Measurements from ENCODE around the gene PRR30. TPM values are rescaled to one million over a fixed set of nuclear protein-coding genes. Genes with fewer than 3 reads are reported as not detected.

PRR30 gene
- polyA plus RNA-seq, 1 of the 3 experiments (the other 2 are of a cell fraction): not detected

GRCh38 chr2:27155069-27155520 is 15.9 kb upstream of the PRR30 start:
- Histone ChIP-seq H2AFZ (ENCODE audit: low read depth) (no peak overlapping the region), H3K27ac (ENCODE audit: low read depth in 2 of 2, low read length in 1 of 2) (no peak overlapping the region), H4K20me1 (ENCODE audit: insufficient read depth) (no peaks in the 10 kb centered on the region), H3K4me2 (no peak overlapping the region), H3F3A (replicated peaks; ENCODE audit: insufficient read depth) (no peaks in the 10 kb centered on the region), H3K79me2 (ENCODE audit: insufficient read depth) (no peaks in the 10 kb centered on the region), H3K4me1 (ENCODE audit: control insufficient read depth in 1 of 2, insufficient read depth in 2 of 2, low read depth in 1 of 2, low read length in 1 of 2) (no peaks in the 10 kb centered on the region), H3K9me2 (no peaks in the 10 kb centered on the region), H3K36me3 (replicated peaks in 1 of 2; ENCODE audit: control insufficient read depth in 1 of 2, insufficient read depth in 2 of 2, low read length in 1 of 2) (no peaks in the 10 kb centered on the region), H3K9me3 (no peaks in the 10 kb centered on the region), H3K4me3 (ENCODE audit: low read depth in 2 of 2, low read length in 1 of 2) (no peak overlapping the region), H3K27me3 (ENCODE audit: insufficient read depth) (no peaks in the 10 kb centered on the region), H3K9ac (no peak overlapping the region)
- no peak for TF ChIP-seq JUND (IDR thresholded peaks at IDR 0.05)
- no peak for TF ChIP-seq SIN3A (IDR thresholded peaks at IDR 0.05; ENCODE audit: borderline replicate concordance, low read depth, low read length)
- no peak for TF ChIP-seq TCF12 (IDR thresholded peaks at IDR 0.05)
- ChIA-PET POLR2A (no interaction called here), CTCF (interaction anchor here (0.6 to 7.4 kb wide), 7 partner anchors 10 to 109 kb away, joined by 3 to 56 read pairs (median 3); no protein-coding TSS in a partner anchor)
- 67% methylated on average over 8 of the region's 9 CpGs for WGBS (ENCODE audit: low lambda C conversion rate)
- DNase-seq: no peak

DNA sequence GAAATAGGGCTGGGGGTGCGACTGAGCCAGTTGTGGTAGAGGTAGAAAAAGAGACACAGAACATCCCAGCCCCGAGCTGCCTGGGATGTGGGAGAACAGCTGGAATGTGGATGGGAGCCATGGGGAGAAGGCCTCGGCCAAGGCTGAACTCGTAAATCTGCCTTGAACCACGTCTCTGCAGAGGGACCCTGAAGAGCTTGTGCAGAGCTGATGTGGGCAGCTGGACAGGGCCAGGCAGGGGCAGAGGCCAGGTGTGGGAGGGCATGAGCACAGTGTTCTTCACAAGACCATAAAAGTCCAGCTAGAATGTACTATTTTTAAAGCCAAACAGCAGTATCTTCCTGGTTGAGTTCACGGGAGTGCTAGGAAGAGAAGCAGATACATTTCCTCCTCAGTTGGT is 15.3 kb upstream of the PRR30 start:
- POLR2A ChIA-PET: no interaction called here
- no peak overlapping the region for H3K4me2 ChIP-seq

GRCh38 chr2:27152796-27153464 is 13.7 kb upstream of the PRR30 start:
- Histone ChIP-seq H3K4me1 (ENCODE audit: control insufficient read depth in 1 of 2, insufficient read depth in 2 of 2, low read depth in 1 of 2, low read length in 1 of 2) (no peaks in the 10 kb centered on the region), H3K27ac (ENCODE audit: low read depth in 2 of 2, low read length in 1 of 2) (no peak overlapping the region), H3K79me2 (ENCODE audit: insufficient read depth) (no peaks in the 10 kb centered on the region), H3K9ac (no peak overlapping the region), H3K9me2 (no peaks in the 10 kb centered on the region), H2AFZ (ENCODE audit: low read depth) (no peak overlapping the region), H3K9me3 (no peaks in the 10 kb centered on the region), H3K4me2 (no peak overlapping the region), H3F3A (replicated peaks; ENCODE audit: insufficient read depth) (no peaks in the 10 kb centered on the region), H4K20me1 (ENCODE audit: insufficient read depth) (no peaks in the 10 kb centered on the region), H3K27me3 (ENCODE audit: insufficient read depth) (peaks cover 4% of the 10 kb centered on the region; the same call in 1 of the 2 replicates), H3K4me3 (ENCODE audit: low read depth in 2 of 2, low read length in 1 of 2) (no peak overlapping the region), H3K36me3 (replicated peaks in 1 of 2; ENCODE audit: control insufficient read depth in 1 of 2, insufficient read depth in 2 of 2, low read length in 1 of 2) (no peaks in the 10 kb centered on the region)
- TF ChIP-seq FOSL2 (IDR thresholded peaks at IDR 0.05; ENCODE audit: borderline replicate concordance, low read depth) (peak; percentile 8; the same call in 1 of the 2 replicates), FOXJ3 (CRISPR knock-in tag; IDR thresholded peaks at IDR 0.05) (no peak)
- ChIA-PET CTCF (interaction anchor here (1.1 to 7.4 kb wide), 5 partner anchors 18 to 127 kb away, joined by 3 to 56 read pairs (median 4); no protein-coding TSS in a partner anchor), POLR2A (no interaction called here)
- 41% methylated on average over 2 of the region's 2 CpGs for WGBS (ENCODE audit: low lambda C conversion rate)
- DNase-seq: no peak

More for the DNA sequence above, 15.3 kb upstream of the PRR30 start:
- no peak overlapping the region for H3K27ac ChIP-seq (ENCODE audit: low read depth in 2 of 2, low read length in 1 of 2)
- no peaks in the 10 kb centered on the region for H3K36me3 ChIP-seq (replicated peaks in 1 of 2; ENCODE audit: control insufficient read depth in 1 of 2, insufficient read depth in 2 of 2, low read length in 1 of 2)
- no peak overlapping the region for H3K4me3 ChIP-seq (ENCODE audit: low read depth in 2 of 2, low read length in 1 of 2)
- H3K9ac ChIP-seq: no peak overlapping the region
- no peak for TF ChIP-seq NRF1 (IDR thresholded peaks at IDR 0.05; ENCODE audit: low read depth, low read length)
- no peak for TF ChIP-seq SMC3 (IDR thresholded peaks at IDR 0.05; ENCODE audit: low read depth, low read length)
- TF ChIP-seq EZH2phosphoT487 (IDR thresholded peaks at IDR 0.05; ENCODE audit: borderline replicate concordance, low read depth): no peak
- TF ChIP-seq, protein P1, sequence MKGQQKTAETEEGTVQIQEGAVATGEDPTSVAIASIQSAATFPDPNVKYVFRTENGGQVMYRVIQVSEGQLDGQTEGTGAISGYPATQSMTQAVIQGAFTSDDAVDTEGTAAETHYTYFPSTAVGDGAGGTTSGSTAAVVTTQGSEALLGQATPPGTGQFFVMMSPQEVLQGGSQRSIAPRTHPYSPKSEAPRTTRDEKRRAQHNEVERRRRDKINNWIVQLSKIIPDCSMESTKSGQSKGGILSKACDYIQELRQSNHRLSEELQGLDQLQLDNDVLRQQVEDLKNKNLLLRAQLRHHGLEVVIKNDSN (IDR thresholded peaks at IDR 0.05; ENCODE audit: borderline replicate concordance, low read depth): no peak
- no peaks in the 10 kb centered on the region for H3K9me3 ChIP-seq
- no peaks in the 10 kb centered on the region for H3K4me1 ChIP-seq (ENCODE audit: control insufficient read depth in 1 of 2, insufficient read depth in 2 of 2, low read depth in 1 of 2, low read length in 1 of 2)
- H3K79me2 ChIP-seq (ENCODE audit: insufficient read depth): no peaks in the 10 kb centered on the region
- CTCF ChIA-PET: interaction anchor here (1.0 to 7.4 kb wide), 7 partner anchors 9 to 125 kb away, joined by 3 to 56 read pairs (median 5); no protein-coding TSS in a partner anchor
- H3F3A ChIP-seq (replicated peaks; ENCODE audit: insufficient read depth): no peaks in the 10 kb centered on the region
- no peaks in the 10 kb centered on the region for H4K20me1 ChIP-seq (ENCODE audit: insufficient read depth)
- no peak for DNase-seq
- 67% methylated on average over 6 of the region's 6 CpGs for WGBS (ENCODE audit: low lambda C conversion rate)
- peaks cover 2% of the 10 kb centered on the region; the same call in 1 of the 2 replicates for H3K27me3 ChIP-seq (ENCODE audit: insufficient read depth)
- no peaks in the 10 kb centered on the region for H3K9me2 ChIP-seq
- H2AFZ ChIP-seq (ENCODE audit: low read depth): no peak overlapping the region

Data from SK-N-SH (cell line).